PFSK-1 (cell line): Measurements from ENCODE around the gene MIOX.
A peak's percentile ranks its signal among the peaks of the same experiment; 100 is the strongest.

ENCODE experiments used
- POLR2AphosphoS5 ChIP-seq: IDR thresholded peaks from 2 replicates; pipeline ENCODE4 v1.6.1; 2012; ENCODE audit warnings: low read depth, mild to moderate bottlenecking, control low read depth, low read length, moderate library complexity
- SIN3A ChIP-seq: IDR thresholded peaks from 2 replicates; pipeline ENCODE4 v1.6.1; 2012; ENCODE audit warnings: mild to moderate bottlenecking, low read length, moderate library complexity, borderline replicate concordance; ENCODE audit not compliant: insufficient read depth

- peak; percentile 13; the same call in 1 of the 2 replicates for TF ChIP-seq SIN3A
- peak; percentile 73 for TF ChIP-seq POLR2AphosphoS5
Measured at GRCh38 chr22:50525104-50525857, 38.6 kb downstream of the MIOX start, which contains the start of gene SCO2.
